Body of pancreas (tissue), 4 donors: ENCODE results near the gene CENPS. TPM values are rescaled to one million over a fixed set of nuclear protein-coding genes. Genes with fewer than 3 reads are reported as not detected.

ENCODE experiments used
- ATAC-seq: fragments of 150-250 bp; one replicate; pipeline ENCODE4 v1.9.1; 2016
- DNase-seq, 4 donors: peaks; one replicate each; pipeline ENCODE4 v3.0.0-alpha.2; 2019
- H3K27ac ChIP-seq, 4 donors: fragments of 200-600 bp; sonication (generic); 1 replicate in 3 of 4; 2 replicates in 1 of 4; pipeline versions ENCODE4 v1.5.1 to v1.6.1; 2016 to 2019; ENCODE audit warnings: mild to moderate bottlenecking in 1 of 4, mixed read lengths in 1 of 4, moderate library complexity in 1 of 4
- H3K27me3 ChIP-seq, 2 donors: fragments of 200-600 bp; sonication (generic); one replicate each; pipeline ENCODE4 v1.6.0; 2016; ENCODE audit warnings: mild to moderate bottlenecking in 1 of 2
- H3K36me3 ChIP-seq, 2 donors: fragments of 200-600 bp; sonication (generic); replicated peaks in 1 of 2; 2 replicates each; pipeline ENCODE4 v1.5.1; 2016; ENCODE audit warnings: low read depth in 2 of 2; ENCODE audit not compliant: insufficient read depth in 1 of 2
- H3K4me1 ChIP-seq: fragments of 200-600 bp; sonication (generic); one replicate; pipeline ENCODE4 v1.6.0; 2016
- H3K4me3 ChIP-seq, 2 donors: fragments of 200-600 bp; sonication (generic); 1 replicate in 1 of 2; 2 replicates in 1 of 2; pipeline ENCODE4 v1.5.1; 2016 to 2019
- H3K9me3 ChIP-seq, 3 donors: fragments of 200-600 bp; sonication (generic); 1 replicate in 2 of 3; 2 replicates in 1 of 3; pipeline ENCODE4 v1.5.1; 2016
- POLR2A ChIP-seq, 3 donors: fragments of 450-650 bp; IDR thresholded peaks; one replicate each; pipeline ENCODE4 v1.6.1; 2016; ENCODE audit warnings: antibody characterized with exemption in 3 of 3, mild to moderate bottlenecking in 2 of 3
- WGBS, 2 donors: methylation state at CpG; one replicate each; pipeline ENCODE4 v1.1.5; 2017; 5-methylcytosine and 5-hydroxymethylcytosine counted together
- intact Hi-C: fragments of 100-400 bp; cut with DNase I; formaldehyde crosslinking; loops from one replicate; pipeline ENCODE4 v1.15.1; 2023
- total RNA-seq, 2 donors: library from RNA; depleted of rRNA; stranded (reverse); fragments of >200 nt; gene quantifications; one replicate each; pipeline ENCODE4 v1.1.0, GENCODE V29; 2016
- TF ChIP-seq, protein P1 (sequence below), 7 experiments: fragments of 450-650 bp in 4 of 7; fragments of 200-600 bp in 3 of 7; sonication (generic) in 3 of 7; IDR thresholded peaks; one replicate each; pipeline ENCODE4 v1.5.1; 2016 to 2019; ENCODE audit warnings: antibody characterized with exemption in 7 of 7

Gene CENPS
- total RNA-seq, 2 donors from 2014 or later, result 8.2 to 11.4 TPM

- intact Hi-C loops, result no loop called here
- Histone ChIP-seq H3K4me3 (no peak overlapping the region), H3K9me3 (no peaks in the 10 kb centered on the region), H3K27me3 (no peaks in the 10 kb centered on the region), H3K36me3 (peaks cover 4 to 7% of the 10 kb centered on the region in 2 donors), H3K27ac (peak overlapping the region in 2 of 4 donors; percentile 12 to 96), H3K4me1 (peaks cover 24% of the 10 kb centered on the region)
- no peak for TF ChIP-seq POLR2A (IDR thresholded peaks at IDR 0.05)
- TF ChIP-seq, protein P1, sequence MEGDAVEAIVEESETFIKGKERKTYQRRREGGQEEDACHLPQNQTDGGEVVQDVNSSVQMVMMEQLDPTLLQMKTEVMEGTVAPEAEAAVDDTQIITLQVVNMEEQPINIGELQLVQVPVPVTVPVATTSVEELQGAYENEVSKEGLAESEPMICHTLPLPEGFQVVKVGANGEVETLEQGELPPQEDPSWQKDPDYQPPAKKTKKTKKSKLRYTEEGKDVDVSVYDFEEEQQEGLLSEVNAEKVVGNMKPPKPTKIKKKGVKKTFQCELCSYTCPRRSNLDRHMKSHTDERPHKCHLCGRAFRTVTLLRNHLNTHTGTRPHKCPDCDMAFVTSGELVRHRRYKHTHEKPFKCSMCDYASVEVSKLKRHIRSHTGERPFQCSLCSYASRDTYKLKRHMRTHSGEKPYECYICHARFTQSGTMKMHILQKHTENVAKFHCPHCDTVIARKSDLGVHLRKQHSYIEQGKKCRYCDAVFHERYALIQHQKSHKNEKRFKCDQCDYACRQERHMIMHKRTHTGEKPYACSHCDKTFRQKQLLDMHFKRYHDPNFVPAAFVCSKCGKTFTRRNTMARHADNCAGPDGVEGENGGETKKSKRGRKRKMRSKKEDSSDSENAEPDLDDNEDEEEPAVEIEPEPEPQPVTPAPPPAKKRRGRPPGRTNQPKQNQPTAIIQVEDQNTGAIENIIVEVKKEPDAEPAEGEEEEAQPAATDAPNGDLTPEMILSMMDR (IDR thresholded peaks at IDR 0.05), result no peak
- DNase-seq (no peak), ATAC-seq (no peak)
- WGBS, 2 donors, result 48 to 51% methylated on average over 8 of the region's 8 CpGs
Measured at GRCh38 chr1:10400013-10400412, 30.2 kb upstream of the CENPS start.

DNA sequence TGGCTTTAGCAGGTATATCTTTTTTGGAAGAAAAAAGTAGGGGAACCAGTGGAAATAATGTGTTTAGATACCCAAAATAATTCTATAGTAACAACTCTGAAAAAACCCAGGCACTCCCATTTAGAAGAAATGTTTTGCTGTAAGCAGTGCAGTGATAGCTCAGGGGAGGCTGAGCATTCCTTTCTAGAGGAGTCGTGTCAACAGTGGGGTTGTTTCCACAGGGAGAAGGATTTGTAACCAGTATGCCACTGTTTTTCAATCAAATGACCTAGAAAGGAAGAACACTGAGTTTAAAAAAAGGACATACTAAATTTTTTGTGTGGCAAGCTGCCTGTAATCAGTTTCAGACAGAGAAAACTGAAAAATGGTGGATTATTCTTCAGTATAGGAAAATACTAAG lies 29.0 kb upstream of the CENPS start:
- DNase-seq (no peak), ATAC-seq (no peak)
- TF ChIP-seq, protein P1 (IDR thresholded peaks at IDR 0.05), result no peak
- no peak for TF ChIP-seq POLR2A (IDR thresholded peaks at IDR 0.05)
- Histone ChIP-seq H3K36me3 (peaks cover 4 to 7% of the 10 kb centered on the region in 2 donors), H3K4me3 (no peak overlapping the region), H3K4me1 (peaks cover 24% of the 10 kb centered on the region), H3K27me3 (no peaks in the 10 kb centered on the region), H3K9me3 (no peaks in the 10 kb centered on the region), H3K27ac (no peak overlapping the region)
- intact Hi-C loops, result no loop called here
- 90% methylated on average over 1 of the region's 1 CpG for WGBS, 2 donors

DNA sequence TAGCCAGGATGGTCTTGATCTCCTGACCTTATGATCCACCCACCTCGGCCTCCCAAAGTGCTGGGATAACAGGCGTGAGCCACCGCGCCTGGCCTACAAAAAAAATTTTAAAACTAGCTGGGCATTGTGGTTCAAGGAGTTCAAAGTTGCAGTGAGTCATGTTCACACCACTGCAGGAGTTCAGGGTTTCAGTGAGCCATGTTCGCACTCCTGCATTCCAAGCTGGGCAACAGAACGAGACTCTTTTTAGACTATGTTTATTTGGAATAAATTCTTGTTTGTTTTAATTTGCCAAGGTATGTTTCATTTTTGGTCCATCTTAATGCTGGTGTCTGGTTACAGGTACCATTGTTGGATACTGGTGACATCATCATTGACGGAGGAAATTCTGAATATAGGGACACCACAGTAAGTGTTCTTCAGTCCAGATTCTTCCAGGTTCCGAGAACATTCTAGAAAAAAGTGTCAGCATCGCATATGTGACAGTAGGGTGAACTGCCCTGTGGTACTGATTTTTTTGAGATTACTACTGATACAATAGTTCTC lies 27.4 kb upstream of the CENPS start:
- Histone ChIP-seq H3K4me3 (no peak overlapping the region), H3K9me3 (no peaks in the 10 kb centered on the region), H3K27me3 (no peaks in the 10 kb centered on the region), H3K4me1 (peaks cover 22% of the 10 kb centered on the region), H3K36me3 (peaks cover 7 to 13% of the 10 kb centered on the region in 2 donors), H3K27ac (no peak overlapping the region)
- TF ChIP-seq, protein P1 (IDR thresholded peaks at IDR 0.05), result no peak
- TF ChIP-seq POLR2A (IDR thresholded peaks at IDR 0.05), result no peak
- ATAC-seq (no peak), DNase-seq (no peak)
- intact Hi-C loops, result no loop called here
- WGBS, 2 donors, result 85 to 95% methylated on average over 9 of the region's 9 CpGs

DNA sequence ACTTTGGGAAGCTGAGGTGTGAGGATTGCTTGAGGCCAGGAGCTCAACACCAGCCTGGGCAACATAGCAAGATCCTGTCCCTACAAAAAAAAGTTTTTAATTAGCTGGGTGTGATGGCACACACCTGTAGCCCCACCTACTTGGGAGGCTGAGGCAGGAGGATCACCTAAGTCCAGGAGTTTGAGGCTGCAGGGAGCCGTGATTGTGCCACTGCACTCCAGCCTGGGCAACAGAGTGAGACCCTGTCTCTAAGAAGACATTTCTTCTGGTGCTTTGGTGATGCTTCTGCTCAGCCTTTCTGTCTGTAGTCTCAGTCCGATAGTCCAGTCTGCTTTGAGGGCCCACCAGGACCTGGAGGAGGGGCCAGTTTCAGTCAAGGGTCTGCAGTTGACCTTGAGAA lies 23.0 kb upstream of the CENPS start:
- ATAC-seq, result no peak
- no peaks in the 10 kb centered on the region for H3K27me3 ChIP-seq
- no peaks in the 10 kb centered on the region for H3K9me3 ChIP-seq
- TF ChIP-seq POLR2A (IDR thresholded peaks at IDR 0.05), result no peak
- TF ChIP-seq, protein P1 (IDR thresholded peaks at IDR 0.05), result no peak
- intact Hi-C loops, result no loop called here
- 73 to 94% methylated on average over 2 of the region's 2 CpGs for WGBS, 2 donors
- H3K27ac ChIP-seq, result no peak overlapping the region
- peaks cover 7 to 32% of the 10 kb centered on the region in 2 donors for H3K36me3 ChIP-seq
- DNase-seq, result no peak
- no peak overlapping the region for H3K4me3 ChIP-seq
- no peaks in the 10 kb centered on the region for H3K4me1 ChIP-seq
